ELF-1 (cell line): ENCODE data around the gene CKS2.
"Not testable (repeated sequence)": the region's sequence is repeated elsewhere in the genome, so short reads cannot be mapped to it uniquely, and the experiment has no call there.

Source experiments
- DNase-seq: peaks from one replicate; pipeline ENCODE4 v3.0.0-alpha.2; 2016; ENCODE audit warnings: low read depth, low spot score

The CKS2 gene

DNA sequence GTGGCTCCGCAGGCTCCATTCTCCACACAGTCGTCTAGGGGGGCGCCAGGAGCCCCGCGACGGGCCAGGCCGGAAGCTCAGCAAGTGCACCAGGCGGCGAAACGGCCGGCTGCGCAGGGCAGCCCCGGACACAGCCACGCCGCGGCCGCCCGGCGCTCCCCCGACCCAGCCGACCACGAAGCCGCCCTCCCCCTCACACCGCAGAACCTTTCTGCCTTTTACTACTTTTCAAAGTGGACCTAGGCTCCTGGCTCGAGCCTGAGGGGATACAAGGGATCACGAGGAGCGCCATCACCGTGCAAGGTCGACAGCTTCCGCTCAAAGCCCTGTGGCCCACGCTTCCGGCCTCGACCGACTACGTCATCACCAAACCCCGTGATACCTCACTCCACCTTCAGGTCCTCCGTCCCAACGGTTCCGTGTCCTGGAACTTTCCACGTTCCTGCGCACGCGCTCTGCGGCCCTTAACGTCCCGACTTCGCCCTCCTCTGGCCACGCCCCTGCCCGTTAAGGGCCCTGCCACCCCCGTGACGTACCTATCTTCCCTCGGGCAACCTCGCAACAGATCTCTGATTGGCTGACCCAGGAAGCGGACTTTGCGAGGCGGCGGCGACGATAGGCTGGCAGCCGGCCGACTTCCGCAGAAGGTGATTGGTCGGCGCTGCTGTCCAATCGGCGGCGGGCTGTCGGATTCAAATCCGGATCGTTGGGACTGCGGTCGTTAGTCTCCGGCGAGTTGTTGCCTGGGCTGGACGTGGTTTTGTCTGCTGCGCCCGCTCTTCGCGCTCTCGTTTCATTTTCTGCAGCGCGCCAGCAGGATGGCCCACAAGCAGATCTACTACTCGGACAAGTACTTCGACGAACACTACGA lies at the start of gene CKS2:
Gene CKS2 (plus strand): TSS at position 721 of the 871 bp plus-strand sequence. CDS start 98 bp downstream, at position 819.
- peak; percentile 100 for DNase-seq

DNA sequence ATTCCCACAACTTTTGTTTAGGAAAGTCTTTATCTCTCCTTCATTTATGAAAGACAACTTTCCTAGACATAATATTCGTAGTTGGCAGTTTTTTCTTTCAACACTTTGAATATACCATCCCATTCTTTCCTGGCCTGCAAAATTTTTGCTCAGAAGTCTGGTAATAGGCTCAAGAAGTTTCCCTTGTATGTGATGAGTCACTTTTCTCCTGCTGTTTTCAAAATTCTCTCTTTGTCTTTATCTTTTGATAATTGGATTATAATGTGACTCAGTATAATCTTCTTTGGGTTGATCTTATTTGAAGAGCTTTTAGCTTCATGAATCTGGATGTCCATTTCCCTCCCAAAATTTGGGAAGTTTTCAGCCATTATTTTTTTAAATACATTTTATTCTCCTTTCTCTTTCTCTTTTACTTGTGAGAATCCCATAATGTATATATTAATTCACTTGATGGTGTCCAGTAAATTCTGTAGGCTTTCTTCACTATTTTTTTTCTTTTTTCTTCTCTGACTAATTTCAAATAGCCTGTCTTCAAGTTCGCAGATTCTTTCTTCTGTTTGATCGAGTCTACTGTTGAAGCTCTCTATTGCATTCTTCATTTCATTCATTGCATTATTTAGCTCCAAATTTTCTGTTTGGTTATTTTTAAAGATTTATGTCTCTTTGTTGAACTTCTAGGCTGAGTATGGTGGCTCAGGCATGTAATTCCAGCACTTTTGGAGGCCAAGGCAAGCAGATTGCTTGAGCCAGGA lies 37.3 kb upstream of the CKS2 start:
- no peak for DNase-seq

GRCh38 chr9:89274838-89275237 lies 36.2 kb upstream of the CKS2 start:
- DNase-seq: no peak

DNA sequence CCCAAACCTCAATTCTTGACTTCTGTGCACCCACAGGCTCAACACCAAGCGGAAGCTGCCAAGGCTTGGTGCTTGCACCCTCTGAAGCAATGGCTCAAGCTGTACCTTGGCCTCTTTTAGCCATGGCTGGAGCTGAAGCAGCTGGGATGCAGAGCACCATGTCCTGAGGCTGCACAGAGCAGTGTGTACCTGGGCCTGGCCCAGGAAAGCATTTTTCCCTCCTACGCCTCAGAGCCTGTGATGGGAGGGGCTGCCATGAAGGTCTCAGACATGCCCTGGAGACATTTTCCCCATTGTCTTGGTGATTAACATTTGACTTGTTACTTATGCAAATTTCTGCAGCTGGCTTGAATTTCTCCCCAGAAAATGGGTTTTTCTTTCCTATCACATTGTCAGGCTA lies 35.0 kb upstream of the CKS2 start:
- DNase-seq: not testable (repeated sequence)

- DNase-seq: no peak
Measured at GRCh38 chr9:89277043-89277442, 34.0 kb upstream of the CKS2 start.

DNA sequence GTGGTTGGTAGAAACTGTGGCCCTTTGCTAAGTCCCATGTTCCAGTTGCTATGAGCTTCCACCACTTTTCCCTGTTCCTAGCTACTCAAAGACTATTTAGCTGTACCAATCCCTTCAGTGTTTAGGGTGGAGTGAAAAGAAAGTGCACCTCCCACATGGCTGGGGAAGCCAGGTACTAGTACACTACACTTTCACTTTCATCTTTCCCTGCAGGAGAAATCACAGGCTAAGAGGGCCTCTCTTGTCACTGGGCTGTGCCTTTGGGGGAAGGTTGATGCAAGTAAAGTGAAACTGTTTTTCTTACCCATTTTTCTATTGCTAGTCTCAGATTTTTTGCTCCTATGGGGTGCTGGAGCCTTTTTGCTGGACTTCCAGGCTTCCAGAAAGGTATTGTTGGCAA lies 33.5 kb upstream of the CKS2 start:
- no peak for DNase-seq

GRCh38 chr9:89278551-89278950 lies 32.4 kb upstream of the CKS2 start:
- DNase-seq: no peak

- peak; percentile 10 for DNase-seq
Measured at GRCh38 chr9:89278997-89279739, 31.8 kb upstream of the CKS2 start.

DNA sequence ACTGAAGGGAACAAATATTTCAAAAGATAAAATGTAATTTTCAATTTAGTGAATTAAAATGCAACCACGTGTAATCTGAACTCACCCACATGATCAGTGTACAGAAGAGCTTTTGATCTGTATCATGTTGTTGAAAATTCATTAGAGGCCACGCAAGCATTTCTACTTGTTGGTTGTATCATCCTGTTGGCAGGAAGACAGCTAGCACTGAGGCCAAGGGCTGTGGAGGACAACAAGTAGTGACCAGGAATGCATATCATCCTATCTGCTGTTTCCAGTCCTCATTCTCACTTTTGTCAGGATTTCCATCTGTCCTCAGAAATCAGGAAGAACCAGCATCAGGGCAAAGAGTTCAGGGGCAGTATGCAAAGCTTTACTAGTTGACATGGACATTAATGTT lies 29.9 kb upstream of the CKS2 start:
- no peak for DNase-seq

GRCh38 chr9:89282248-89282968 lies 28.6 kb upstream of the CKS2 start:
- peak; percentile 27 for DNase-seq

GRCh38 chr9:89284076-89284475 lies 26.9 kb upstream of the CKS2 start:
- DNase-seq: no peak

- DNase-seq: no peak
Measured at GRCh38 chr9:89291741-89292140, 19.3 kb upstream of the CKS2 start.

DNA sequence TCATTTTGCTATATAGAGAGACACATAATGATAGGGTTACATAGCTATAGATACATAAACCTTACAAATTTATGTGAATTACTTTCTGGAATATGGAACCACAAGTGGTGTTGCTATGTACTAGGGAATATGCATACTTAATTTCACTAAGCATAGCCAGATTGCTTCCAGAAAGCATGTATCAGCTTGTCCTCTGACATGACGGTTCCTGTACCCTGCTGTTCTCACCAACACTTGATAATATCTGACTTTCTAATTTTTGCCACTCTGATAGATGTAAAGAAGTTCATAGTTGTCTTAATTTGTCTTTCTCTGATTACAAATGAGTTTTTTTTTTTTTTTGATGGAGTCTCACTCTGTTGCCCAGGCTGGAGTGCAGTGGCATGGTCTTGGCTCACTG lies 18.0 kb upstream of the CKS2 start:
- no peak for DNase-seq

GRCh38 chr9:89295400-89295799 lies 15.6 kb upstream of the CKS2 start:
- peak; percentile 40 for DNase-seq

- DNase-seq: not testable (repeated sequence)
Measured at GRCh38 chr9:89301996-89302395, 9.0 kb upstream of the CKS2 start.

DNA sequence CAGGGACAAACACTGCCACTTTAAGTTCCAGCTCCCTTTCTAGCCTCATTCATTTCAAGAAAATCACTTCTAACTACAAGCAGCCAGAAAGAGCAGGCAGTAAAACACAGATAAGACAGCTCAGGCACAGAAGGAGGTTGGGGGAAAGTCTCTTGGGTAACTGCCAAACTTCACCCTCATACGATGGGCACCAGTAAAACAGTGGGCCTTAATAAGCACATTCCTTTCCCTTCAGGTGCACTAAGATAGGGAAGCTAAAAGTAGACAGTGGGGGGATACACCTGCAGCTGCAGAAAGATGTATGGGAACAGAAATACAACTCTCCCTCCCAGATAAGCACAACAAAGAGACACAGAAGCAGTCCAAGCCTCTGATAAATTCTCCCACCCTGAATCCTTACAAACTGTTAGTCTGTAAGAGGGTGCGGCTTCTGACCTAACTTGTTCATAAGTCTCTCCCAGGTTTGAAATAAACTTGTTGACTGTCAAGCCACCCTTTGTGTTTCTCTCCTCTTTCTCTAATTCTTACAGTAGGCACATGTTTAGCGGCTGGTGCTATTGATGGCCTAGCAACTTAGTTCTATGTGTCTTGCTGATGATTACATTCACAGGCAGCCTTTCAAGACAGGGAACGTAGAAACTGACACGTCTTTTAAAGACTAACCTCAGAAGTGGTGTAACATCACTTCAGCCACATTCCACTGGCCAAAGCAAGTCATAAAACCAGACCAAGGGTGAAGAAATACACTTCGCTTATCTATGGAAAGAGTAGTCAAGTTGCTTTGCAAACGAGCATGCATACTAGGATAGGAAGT lies 6.8 kb upstream of the CKS2 start:
- DNase-seq: no peak

GRCh38 chr9:89304834-89305188 lies 6.2 kb upstream of the CKS2 start:
- DNase-seq: no peak

DNA sequence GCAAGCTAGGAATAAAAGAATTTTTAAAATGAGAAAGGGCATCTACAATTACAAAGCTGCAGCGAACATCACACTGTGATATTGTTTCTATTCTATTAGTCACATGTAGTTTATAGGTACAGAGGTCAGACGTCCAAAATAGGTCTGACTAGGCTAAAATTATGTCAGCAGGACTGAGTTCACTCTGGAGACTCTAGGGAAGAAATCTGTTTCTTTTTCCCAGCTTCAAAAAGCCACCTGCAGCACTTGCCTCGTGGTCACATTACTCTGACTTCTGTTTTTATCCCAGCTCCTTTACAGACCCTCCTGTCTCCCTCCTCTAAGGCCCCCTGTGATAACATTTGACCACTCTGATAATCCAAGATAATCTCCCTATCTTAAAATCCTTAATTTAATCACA lies 5.1 kb upstream of the CKS2 start:
- no peak for DNase-seq

DNA sequence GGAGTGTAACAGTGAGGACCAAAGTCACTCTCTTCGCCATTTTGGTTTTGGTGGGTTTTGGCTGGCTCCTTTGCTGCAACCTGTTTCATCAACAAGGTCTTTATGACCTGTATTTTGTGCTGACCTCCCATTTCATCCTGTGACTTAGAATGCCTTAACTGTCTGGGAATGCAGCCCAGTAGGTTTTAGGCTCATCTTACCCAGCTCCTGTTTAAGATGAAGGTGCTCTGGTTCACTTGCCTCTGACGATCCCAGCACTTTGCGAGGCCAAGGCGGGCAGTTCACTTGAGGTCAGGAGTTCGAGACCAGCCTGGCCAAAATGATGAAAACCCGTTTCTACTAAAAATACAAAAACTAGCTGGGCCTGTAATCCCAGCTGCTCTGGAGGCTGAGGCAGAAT lies 1.8 kb upstream of the CKS2 start:
- no peak for DNase-seq

GRCh38 chr9:89309608-89310474 lies 1.2 kb upstream of the CKS2 start:
- DNase-seq: peak; percentile 76
